NB4 (cell line): ENCODE results near the gene DISP2.

Experiments used
- MYC ChIP-seq: IDR thresholded peaks from 2 replicates; pipeline ENCODE4 v1.6.1; 2011; ENCODE audit warnings: low read depth, low read length
- POLR2A ChIP-seq: IDR thresholded peaks from 2 replicates; pipeline ENCODE4 v1.6.1; 2011; ENCODE audit warnings: mild to moderate bottlenecking; ENCODE audit not compliant: insufficient read length; ENCODE audit errors: extremely low read depth
- TF ChIP-seq, protein P1 (sequence below): IDR thresholded peaks from one replicate; pipeline ENCODE4 v1.5.1; 2012; ENCODE audit warnings: low read depth, low read length

DNA sequence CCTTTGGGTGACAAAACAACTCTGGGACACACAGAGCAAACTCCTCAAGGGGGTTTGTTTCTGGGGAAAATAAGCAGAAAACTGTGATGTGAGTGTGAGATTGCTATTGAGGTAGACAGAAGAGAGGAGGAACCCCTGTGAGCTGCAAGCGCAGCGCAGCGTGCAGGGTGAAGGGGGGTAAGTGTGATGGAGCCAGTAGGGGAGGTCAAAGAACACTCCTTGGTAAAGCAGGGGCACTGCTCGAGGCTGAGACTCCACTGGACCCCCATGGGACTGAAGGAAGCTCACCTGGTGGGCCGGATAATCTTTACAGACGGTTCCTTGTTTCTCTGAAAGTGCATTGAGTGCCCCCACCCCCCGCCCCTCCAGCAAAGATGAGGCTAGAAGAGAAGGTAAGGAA, 27.0 kb upstream of the DISP2 start:
- TF ChIP-seq POLR2A = no peak
- TF ChIP-seq, protein P1, sequence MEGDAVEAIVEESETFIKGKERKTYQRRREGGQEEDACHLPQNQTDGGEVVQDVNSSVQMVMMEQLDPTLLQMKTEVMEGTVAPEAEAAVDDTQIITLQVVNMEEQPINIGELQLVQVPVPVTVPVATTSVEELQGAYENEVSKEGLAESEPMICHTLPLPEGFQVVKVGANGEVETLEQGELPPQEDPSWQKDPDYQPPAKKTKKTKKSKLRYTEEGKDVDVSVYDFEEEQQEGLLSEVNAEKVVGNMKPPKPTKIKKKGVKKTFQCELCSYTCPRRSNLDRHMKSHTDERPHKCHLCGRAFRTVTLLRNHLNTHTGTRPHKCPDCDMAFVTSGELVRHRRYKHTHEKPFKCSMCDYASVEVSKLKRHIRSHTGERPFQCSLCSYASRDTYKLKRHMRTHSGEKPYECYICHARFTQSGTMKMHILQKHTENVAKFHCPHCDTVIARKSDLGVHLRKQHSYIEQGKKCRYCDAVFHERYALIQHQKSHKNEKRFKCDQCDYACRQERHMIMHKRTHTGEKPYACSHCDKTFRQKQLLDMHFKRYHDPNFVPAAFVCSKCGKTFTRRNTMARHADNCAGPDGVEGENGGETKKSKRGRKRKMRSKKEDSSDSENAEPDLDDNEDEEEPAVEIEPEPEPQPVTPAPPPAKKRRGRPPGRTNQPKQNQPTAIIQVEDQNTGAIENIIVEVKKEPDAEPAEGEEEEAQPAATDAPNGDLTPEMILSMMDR = no peak
- TF ChIP-seq MYC = no peak
